ENCODE results near the gene SCN1A. TPM values are rescaled to one million over a fixed set of nuclear protein-coding genes. Genes with fewer than 3 reads are reported as not detected.

SCN1A gene
- total and polyA plus RNA-seq, 2 of the 8 experiments (the other 6 are each of a cell fraction or from before 2014, with no cell fraction given): 0.18 to 1.9 TPM

- no peaks in the 10 kb centered on the region for H3K23me2 ChIP-seq (ENCODE audit: low read depth, low read length)
Observed at GRCh38 chr2:165967746-165968145, 160.1 kb downstream of the SCN1A start.

More at GRCh38 chr2:165967746-165968145, 160.1 kb downstream of the SCN1A start:
- H3K79me2 ChIP-seq (ENCODE audit: control insufficient read depth in 1 of 2, insufficient read depth in 2 of 2, low read length in 2 of 2): no peaks in the 10 kb centered on the region
- H2BK12ac ChIP-seq (ENCODE audit: low read depth, low read length): no peak overlapping the region
- H4K8ac ChIP-seq (ENCODE audit: extremely low read depth, insufficient read depth, low read length): no peak overlapping the region
- no peak overlapping the region for H2BK120ac ChIP-seq (replicated peaks; ENCODE audit: low read depth, low read length)
- no peak overlapping the region for H3K9ac ChIP-seq (replicated peaks in 1 of 4; ENCODE audit: extremely low read depth in 1 of 4, low read depth in 3 of 4, low read length in 3 of 4)
- no peak overlapping the region for H3K4me3 ChIP-seq (ENCODE audit: extremely low read depth in 1 of 4, insufficient read depth in 2 of 4, low read depth in 3 of 4, low read length in 4 of 4)
- H3K27ac ChIP-seq (ENCODE audit: low read depth, low read length): no peak overlapping the region
- H3K79me1 ChIP-seq (ENCODE audit: low read depth, low read length): no peaks in the 10 kb centered on the region
- H2AFZ ChIP-seq (ENCODE audit: low read length): no peak overlapping the region
- H3K36me3 ChIP-seq (ENCODE audit: control insufficient read depth in 2 of 4, insufficient read depth in 4 of 4, low read length in 3 of 4): no peaks in the 10 kb centered on the region
- FAIRE-seq (no peak), DNase-seq (ENCODE audit: low read depth in 1 of 2, low spot score in 2 of 2) (no peak)
- no peak overlapping the region for H2AK5ac ChIP-seq (ENCODE audit: low read depth, low read length)
- no peak overlapping the region for H3K23ac ChIP-seq (ENCODE audit: insufficient read length)
- ChIA-PET CTCF (ENCODE audit: partially characterized antibody) (interaction anchor here (0.8 to 1.0 kb wide), 2 partner anchors 13 to 139 kb away, joined by 3 read pairs; no protein-coding TSS in a partner anchor), POLR2A (ENCODE audit: partially characterized antibody) (no interaction called here)
- H4K5ac ChIP-seq (ENCODE audit: insufficient read length, low read depth, low read length): no peak overlapping the region
- H3K4me1 ChIP-seq (replicated peaks in 1 of 4; ENCODE audit: control insufficient read depth in 3 of 4, insufficient read depth in 4 of 4, low read length in 3 of 4): no peaks in the 10 kb centered on the region
- no peak overlapping the region for H3K4ac ChIP-seq (replicated peaks; ENCODE audit: insufficient read length, low read depth, low read length)
- no peak overlapping the region for H2BK20ac ChIP-seq (ENCODE audit: low read length)
- 87% methylated on average over 3 of the region's 3 CpGs; no CpG with 5 or more reads in 1 of the 2 experiments for WGBS, 2 experiments (ENCODE audit: extremely low coverage in 1 of 2, insufficient coverage in 1 of 2, insufficient read length in 1 of 2, insufficient replicate concordance in 2 of 2, low coverage in 1 of 2, low lambda C conversion rate in 2 of 2, missing lambda C conversion rate in 1 of 2)
- H3K27me3 ChIP-seq (replicated peaks in 1 of 4; ENCODE audit: control insufficient read depth in 3 of 4, extremely low read depth in 1 of 4, insufficient read depth in 3 of 4, low read length in 3 of 4): no peaks in the 10 kb centered on the region
- H2BK5ac ChIP-seq (ENCODE audit: low read depth, low read length): no peak overlapping the region
- H4K91ac ChIP-seq (replicated peaks; ENCODE audit: insufficient read length, low read length): no peak overlapping the region
- no peak overlapping the region for H3K18ac ChIP-seq (ENCODE audit: extremely low read depth, low read length)
- no peaks in the 10 kb centered on the region for H3K9me3 ChIP-seq (ENCODE audit: insufficient read depth in 2 of 2, low read depth in 1 of 2, low read length in 1 of 2)
- H3K4me2 ChIP-seq (ENCODE audit: insufficient read depth in 1 of 2, low read depth in 2 of 2, low read length in 2 of 2): no peak overlapping the region
- no peak overlapping the region for H3K56ac ChIP-seq (replicated peaks; ENCODE audit: insufficient read length, low read depth, low read length)
- H3K14ac ChIP-seq (ENCODE audit: insufficient read length): no peak overlapping the region
- H2BK15ac ChIP-seq (ENCODE audit: low read length): no peak overlapping the region
- no peaks in the 10 kb centered on the region for H4K20me1 ChIP-seq (replicated peaks in 1 of 2; ENCODE audit: control insufficient read depth in 1 of 2, insufficient read depth in 2 of 2, low read length in 2 of 2)
- TF ChIP-seq GABPA (IDR thresholded peaks at IDR 0.05; ENCODE audit: borderline replicate concordance, insufficient read depth, low read length) (no peak), BCL11A (IDR thresholded peaks at IDR 0.05; ENCODE audit: low read depth in 2 of 2, low read length in 2 of 2) (no peak), TAF7 (optimal IDR thresholded peaks at IDR 0.05; ENCODE audit: borderline replicate concordance, low read depth, low read length) (no peak), RAD21 (IDR thresholded peaks at IDR 0.05 in 1 of 2, conservative IDR thresholded peaks at IDR 0.05 in 1 of 2; ENCODE audit: low read depth in 2 of 2, low read length in 2 of 2) (no peak), CTCF (IDR thresholded peaks at IDR 0.05; ENCODE audit: control extremely low read depth in 1 of 3, insufficient read depth in 1 of 3, low read depth in 1 of 3, low read length in 3 of 3) (no peak), CHD1 (IDR thresholded peaks at IDR 0.05; ENCODE audit: low read depth, low read length) (no peak), GTF2F1 (IDR thresholded peaks at IDR 0.05; ENCODE audit: borderline replicate concordance, low read depth, low read length) (no peak), SIRT6 (IDR thresholded peaks at IDR 0.05; ENCODE audit: low read length) (no peak), RBBP5 (IDR thresholded peaks at IDR 0.05; ENCODE audit: borderline replicate concordance, low read depth, low read length) (no peak), FOSL1 (IDR thresholded peaks at IDR 0.05; ENCODE audit: insufficient read depth, low read depth, low read length) (no peak)
